ENCODE data around the gene TCERG1L.

TCERG1L gene

GRCh38 chr10:131065673-131066305, 245.7 kb downstream of the TCERG1L start:
- TF ChIP-seq REST (IDR thresholded peaks at IDR 0.05; ENCODE audit: insufficient read depth in 1 of 2, low read depth in 2 of 2, low read length in 2 of 2): no peak
- no peak for TF ChIP-seq TAF1 (IDR thresholded peaks at IDR 0.05; ENCODE audit: borderline replicate concordance, insufficient read depth, low read length)
- no peak for TF ChIP-seq FOXP2 (optimal IDR thresholded peaks at IDR 0.05; ENCODE audit: borderline replicate concordance, extremely low read depth, extremely low read length, insufficient read depth)
- no peak for TF ChIP-seq SIN3A (IDR thresholded peaks at IDR 0.05; ENCODE audit: borderline replicate concordance, insufficient read depth, low read length)
- TF ChIP-seq POLR2AphosphoS5 (IDR thresholded peaks at IDR 0.05; ENCODE audit: low read depth, low read length): no peak

GRCh38 chr10:131063311-131063710, 248.2 kb downstream of the TCERG1L start:
- TF ChIP-seq POLR2AphosphoS5 (IDR thresholded peaks at IDR 0.05; ENCODE audit: low read depth, low read length): no peak
- no peak for TF ChIP-seq TAF1 (IDR thresholded peaks at IDR 0.05; ENCODE audit: borderline replicate concordance, insufficient read depth, low read length)
- no peak for TF ChIP-seq SIN3A (IDR thresholded peaks at IDR 0.05; ENCODE audit: borderline replicate concordance, insufficient read depth, low read length)
- no peak for TF ChIP-seq REST (IDR thresholded peaks at IDR 0.05; ENCODE audit: insufficient read depth in 1 of 2, low read depth in 2 of 2, low read length in 2 of 2)
- no peak for TF ChIP-seq FOXP2 (optimal IDR thresholded peaks at IDR 0.05; ENCODE audit: borderline replicate concordance, extremely low read depth, extremely low read length, insufficient read depth)

- TF ChIP-seq FOXP2 (optimal IDR thresholded peaks at IDR 0.05; ENCODE audit: borderline replicate concordance, extremely low read depth, extremely low read length, insufficient read depth) (no peak), REST (IDR thresholded peaks at IDR 0.05; ENCODE audit: insufficient read depth in 1 of 2, low read depth in 2 of 2, low read length in 2 of 2) (no peak), TAF1 (IDR thresholded peaks at IDR 0.05; ENCODE audit: borderline replicate concordance, insufficient read depth, low read length) (no peak), POLR2AphosphoS5 (IDR thresholded peaks at IDR 0.05; ENCODE audit: low read depth, low read length) (no peak), SIN3A (IDR thresholded peaks at IDR 0.05; ENCODE audit: borderline replicate concordance, insufficient read depth, low read length) (no peak)
Measured at GRCh38 chr10:131062621-131063260, 248.8 kb downstream of the TCERG1L start.

- no peak for TF ChIP-seq SIN3A (IDR thresholded peaks at IDR 0.05; ENCODE audit: borderline replicate concordance, insufficient read depth, low read length)
- TF ChIP-seq REST (IDR thresholded peaks at IDR 0.05; ENCODE audit: insufficient read depth in 1 of 2, low read depth in 2 of 2, low read length in 2 of 2): no peak
- TF ChIP-seq TAF1 (IDR thresholded peaks at IDR 0.05; ENCODE audit: borderline replicate concordance, insufficient read depth, low read length): no peak
- TF ChIP-seq FOXP2 (optimal IDR thresholded peaks at IDR 0.05; ENCODE audit: borderline replicate concordance, extremely low read depth, extremely low read length, insufficient read depth): no peak
- no peak for TF ChIP-seq POLR2AphosphoS5 (IDR thresholded peaks at IDR 0.05; ENCODE audit: low read depth, low read length)
Measured at GRCh38 chr10:131061216-131061615, 250.3 kb downstream of the TCERG1L start.
